CD4-positive, alpha-beta T cell treated with Interleukin-21 for 1 hour (primary cell): ENCODE results near the gene ACTMAP.
A peak's percentile ranks its signal among the peaks of the same experiment; 100 is the strongest.

ENCODE experiments used
- DNase-seq: peaks from one replicate; pipeline ENCODE4 v3.0.0-alpha.2; 2020

Gene ACTMAP

GRCh38 chr19:40692212-40692551 lies 58.1 kb downstream of the ACTMAP start:
- no peak for DNase-seq

GRCh38 chr19:40691421-40692211 lies 58.7 kb downstream of the ACTMAP start:
- peak; percentile 5 for DNase-seq
